Activated CD4-positive, alpha-beta T cell treated with anti-CD3 and anti-CD28 coated beads, Interleukin-2, amount 10 ng/mL, durations not matched to agents 7 days and 5 days (primary cell): Measurements from ENCODE around the gene CPXM1. TPM values are rescaled to one million over a fixed set of nuclear protein-coding genes. Genes with fewer than 3 reads are reported as not detected.
"Not testable (repeated sequence)": the region's sequence is repeated elsewhere in the genome, so short reads cannot be mapped to it uniquely, and the experiment has no call there.

Experiments
- CTCF ChIA-PET: fragments of 350-600 bp; sonication (Branson Sonifier 250); formaldehyde crosslinking; loops from one replicate; lab custom pipeline; 2021; ENCODE audit warnings: antibody characterized with exemption; lab: Charles Lee
- POLR2A ChIA-PET: fragments of 350-600 bp; sonication (Branson Sonifier 250); formaldehyde crosslinking; loops from one replicate; lab custom pipeline; 2021; ENCODE audit warnings: antibody characterized with exemption; lab: Charles Lee
- DNase-seq: peaks from one replicate; pipeline ENCODE4 v3.0.0-alpha.2; 2020
- H3K27ac Mint-ChIP-seq: one replicate; pipeline ENCODE4 v1.8.0; 2021; ENCODE audit warnings: mild to moderate bottlenecking, moderate library complexity, mixed read lengths
- H3K27me3 Mint-ChIP-seq: one replicate; pipeline ENCODE4 v1.8.0; 2021; ENCODE audit warnings: mixed read lengths
- H3K36me3 Mint-ChIP-seq: one replicate; pipeline ENCODE4 v1.8.0; 2021; ENCODE audit warnings: low read depth, mixed read lengths
- H3K4me1 Mint-ChIP-seq: one replicate; pipeline ENCODE4 v1.8.0; 2021; ENCODE audit warnings: mixed read lengths
- H3K4me3 Mint-ChIP-seq: one replicate; pipeline ENCODE4 v1.8.0; 2021; ENCODE audit warnings: mild to moderate bottlenecking, moderate library complexity, mixed read lengths
- H3K9me3 Mint-ChIP-seq: one replicate; pipeline ENCODE4 v1.8.0; 2021; ENCODE audit warnings: mixed read lengths
- total RNA-seq, 2 experiments: library from RNA; stranded (reverse); gene quantifications; one replicate each; pipeline ENCODE4 v1.2.3, GENCODE V29; 2021

Gene CPXM1
- total RNA-seq, 2 experiments from 2014 or later = 0.12 TPM; not detected in 1

DNA sequence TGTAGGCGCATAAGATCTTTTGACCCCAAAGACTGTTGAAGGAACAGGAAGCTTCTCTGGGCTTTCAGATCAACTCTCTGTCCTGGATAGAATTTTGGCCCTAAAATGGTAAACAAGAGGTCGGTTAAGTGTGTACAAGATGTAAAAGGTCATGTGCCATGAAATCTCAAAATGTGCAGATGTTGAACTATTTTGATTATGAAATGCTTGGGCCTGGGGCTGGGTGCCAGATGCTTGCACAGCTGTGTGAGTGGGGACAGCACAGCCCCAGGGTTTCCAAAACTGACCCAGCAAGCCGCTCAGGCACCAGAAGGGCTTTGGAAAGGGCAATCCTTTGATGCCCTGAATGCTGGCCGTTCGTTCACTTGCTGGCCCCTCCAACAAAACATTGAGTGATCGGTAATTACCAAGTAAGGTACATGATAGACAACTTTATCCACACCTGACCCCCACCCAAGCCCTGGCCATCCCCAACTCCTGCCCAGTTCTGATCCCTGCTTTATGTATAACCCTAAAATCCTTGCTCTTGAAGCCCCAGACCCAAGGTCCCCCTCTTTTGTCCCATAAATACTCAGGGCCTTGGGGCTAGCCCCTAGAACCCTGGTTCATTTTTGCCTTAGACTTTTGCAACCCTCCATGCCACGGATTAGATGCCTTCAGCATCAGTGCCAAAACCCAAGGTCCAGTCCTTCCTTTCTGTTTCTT, 17.6 kb upstream of the CPXM1 start:
- no peaks in the 10 kb centered on the region for H3K9me3 Mint-ChIP-seq
- peaks cover 19% of the 10 kb centered on the region for H3K4me1 Mint-ChIP-seq
- H3K27ac Mint-ChIP-seq = no peak overlapping the region
- no peak for DNase-seq
- peaks cover 4% of the 10 kb centered on the region for H3K36me3 Mint-ChIP-seq
- peaks cover 47% of the 10 kb centered on the region for H3K27me3 Mint-ChIP-seq
- H3K4me3 Mint-ChIP-seq = no peak overlapping the region
- CTCF ChIA-PET = interaction anchor here (1.1 kb wide), 1 partner anchor 197 kb away, joined by 3 read pairs; no protein-coding TSS in a partner anchor
- POLR2A ChIA-PET = no interaction called here

DNA sequence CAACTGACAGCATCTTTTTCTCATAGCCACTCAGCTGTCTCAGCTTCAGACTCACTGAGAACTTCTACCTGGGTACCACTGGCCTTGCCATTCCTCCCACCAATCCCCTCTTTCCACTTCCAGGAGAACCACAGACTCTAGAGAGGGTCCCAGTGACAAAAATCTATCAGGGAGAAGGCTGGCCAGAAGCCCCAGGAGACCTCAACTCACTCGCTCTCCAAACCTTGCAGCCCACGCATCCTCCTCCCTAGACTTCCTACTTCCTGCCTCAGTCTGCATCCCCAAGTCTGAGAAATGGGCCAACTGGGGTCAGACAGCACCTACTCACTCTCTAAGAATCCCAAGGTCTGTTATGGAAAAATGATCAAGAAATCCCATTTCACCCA, 16.9 kb upstream of the CPXM1 start:
- Mint-ChIP-seq H3K9me3 (peaks cover 3% of the 10 kb centered on the region), H3K4me1 (peaks cover 19% of the 10 kb centered on the region), H3K36me3 (peaks cover 4% of the 10 kb centered on the region), H3K27me3 (peaks cover 52% of the 10 kb centered on the region), H3K4me3 (no peak overlapping the region), H3K27ac (no peak overlapping the region)
- ChIA-PET CTCF (interaction anchor here (1.1 kb wide), 1 partner anchor 198 kb away, joined by 3 read pairs; no protein-coding TSS in a partner anchor), POLR2A (no interaction called here)
- no peak for DNase-seq

DNA sequence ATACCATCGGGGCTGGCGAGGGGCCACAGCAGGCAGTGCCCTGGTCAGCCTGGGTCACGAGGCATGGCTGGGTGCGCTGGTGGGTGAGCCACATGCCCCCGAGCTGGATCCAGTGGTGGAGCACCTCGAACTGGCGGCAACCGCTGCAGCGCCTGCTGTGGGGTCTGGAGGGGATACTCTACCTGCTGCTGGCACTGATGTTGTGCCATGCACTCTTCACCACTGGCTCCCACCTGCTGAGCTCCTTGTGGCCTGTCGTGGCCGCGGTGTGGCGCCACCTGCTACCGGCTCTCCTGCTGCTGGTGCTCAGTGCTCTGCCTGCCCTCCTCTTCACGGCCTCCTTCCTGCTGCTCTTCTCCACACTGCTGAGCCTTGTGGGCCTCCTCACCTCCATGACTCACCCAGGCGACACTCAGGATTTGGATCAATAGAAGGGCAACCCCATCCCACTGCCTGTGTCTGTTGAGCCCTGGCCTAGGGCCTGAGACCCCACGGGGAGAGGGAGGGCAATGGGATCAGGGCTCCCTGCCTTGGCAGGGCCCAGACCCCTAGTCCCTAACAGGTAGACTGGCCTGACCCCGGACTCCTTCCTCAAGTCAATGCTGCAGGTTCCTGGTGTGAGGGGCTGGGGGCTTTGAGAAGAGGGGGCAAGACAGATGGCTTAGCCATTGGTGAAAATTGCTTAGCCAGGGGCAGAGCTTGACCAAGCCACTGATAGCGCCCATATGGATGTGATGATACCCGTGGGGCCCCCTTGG, 16.3 kb upstream of the CPXM1 start:
- H3K27me3 Mint-ChIP-seq = peaks cover 54% of the 10 kb centered on the region
- no peak for DNase-seq

DNA sequence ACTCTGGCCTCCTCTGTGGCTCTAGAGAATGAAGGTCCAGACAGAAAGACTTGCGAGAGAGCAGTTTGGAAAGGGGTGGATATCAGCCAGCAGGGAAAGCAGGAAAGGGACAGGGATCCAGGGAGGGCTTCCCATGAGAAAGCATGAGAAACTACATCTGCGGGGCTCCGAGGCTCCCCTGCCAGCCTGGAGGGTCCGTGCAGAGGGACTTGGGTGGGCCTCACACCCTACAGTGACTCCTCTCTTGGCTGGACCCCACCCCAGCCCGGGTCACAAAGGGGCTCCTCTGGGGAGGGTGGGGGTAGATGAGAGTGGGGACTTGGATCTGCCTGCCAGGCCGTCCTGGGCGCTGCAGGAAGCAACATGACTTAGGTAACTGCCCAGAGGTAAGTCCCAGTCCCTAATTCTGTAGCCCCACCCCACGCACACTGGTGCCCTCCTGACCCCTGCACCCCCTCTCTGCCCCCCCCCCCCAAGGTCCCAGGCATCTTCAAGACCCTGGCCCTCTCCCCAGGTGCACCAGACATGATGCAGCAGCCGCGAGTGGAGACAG, 15.7 kb upstream of the CPXM1 start, which contains the start of gene TMEM239:
Gene TMEM239, plus strand, starts transcription at position 335 of the 553 bp plus-strand sequence. Its CDS starts 191 bp downstream, at position 526.
- peaks cover 56% of the 10 kb centered on the region for H3K27me3 Mint-ChIP-seq
- CTCF ChIA-PET = no interaction called here
- peaks cover 9% of the 10 kb centered on the region for H3K9me3 Mint-ChIP-seq
- no peak within 1 kb of the TSS for H3K4me3 Mint-ChIP-seq
- H3K4me1 Mint-ChIP-seq = peaks cover 10% of the 10 kb centered on the region
- no peak within 1 kb of the TSS for H3K27ac Mint-ChIP-seq
- H3K36me3 Mint-ChIP-seq = peaks cover 6% of the 10 kb centered on the region
- no peak for DNase-seq
- POLR2A ChIA-PET = no interaction called here

More for the DNA sequence above, 16.3 kb upstream of the CPXM1 start:
- H3K9me3 Mint-ChIP-seq = peaks cover 6% of the 10 kb centered on the region
- peaks cover 14% of the 10 kb centered on the region for H3K4me1 Mint-ChIP-seq
- no peak overlapping the region for H3K4me3 Mint-ChIP-seq
- no peak overlapping the region for H3K27ac Mint-ChIP-seq
- ChIA-PET CTCF (interaction anchor here (0.5 kb wide), 1 partner anchor 690 kb away, joined by 3 read pairs; no protein-coding TSS in a partner anchor), POLR2A (no interaction called here)
- peaks cover 5% of the 10 kb centered on the region for H3K36me3 Mint-ChIP-seq

DNA sequence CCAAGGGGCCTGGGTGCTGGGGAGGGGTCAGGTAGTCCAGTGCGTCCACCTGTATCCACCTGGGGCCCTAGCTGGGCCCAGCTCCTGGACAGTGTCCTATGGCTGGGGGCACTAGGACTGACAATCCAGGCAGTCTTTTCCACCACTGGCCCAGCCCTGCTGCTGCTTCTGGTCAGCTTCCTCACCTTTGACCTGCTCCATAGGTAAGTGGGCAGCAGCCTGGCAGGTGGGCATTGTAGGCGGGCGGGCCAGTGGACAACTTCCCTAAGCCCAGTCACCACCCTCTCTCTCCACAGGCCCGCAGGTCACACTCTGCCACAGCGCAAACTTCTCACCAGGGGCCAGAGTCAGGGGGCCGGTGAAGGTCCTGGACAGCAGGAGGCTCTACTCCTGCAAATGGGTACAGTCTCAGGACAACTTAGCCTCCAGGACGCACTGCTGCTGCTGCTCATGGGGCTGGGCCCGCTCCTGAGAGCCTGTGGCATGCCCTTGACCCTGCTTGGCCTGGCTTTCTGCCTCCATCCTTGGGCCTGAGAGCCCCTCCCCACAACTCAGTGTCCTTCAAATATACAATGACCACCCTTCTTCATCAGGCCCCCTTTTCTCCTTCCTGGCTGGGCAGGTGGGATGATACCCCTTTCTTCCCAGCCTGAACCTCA, 14.9 kb upstream of the CPXM1 start:
- H3K27ac Mint-ChIP-seq = no peak overlapping the region

DNA sequence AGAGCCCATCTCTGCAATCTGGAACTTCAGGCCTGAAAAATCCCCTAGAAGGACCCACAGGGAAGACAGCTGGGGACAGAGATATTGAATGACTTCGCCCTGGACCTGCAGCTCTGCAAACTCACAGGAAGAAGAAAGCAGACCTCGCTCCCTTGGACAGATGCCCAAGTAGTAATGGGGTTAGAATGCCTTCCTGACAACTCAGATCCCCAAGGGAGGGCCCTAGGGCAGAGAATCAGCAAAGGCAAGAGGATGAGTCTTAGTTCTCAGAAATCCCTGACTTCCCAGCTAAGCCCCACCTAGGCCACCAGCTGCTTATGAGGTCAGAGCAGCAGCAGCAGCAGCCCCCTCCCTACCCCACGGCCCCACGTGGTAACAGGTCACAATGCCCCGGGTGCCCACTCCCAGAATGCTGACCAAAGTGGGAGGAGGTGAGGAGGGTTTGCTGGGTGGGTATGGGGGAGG, 14.2 kb upstream of the CPXM1 start, which contains the start of gene C20orf141:
Gene C20orf141, plus strand, starts transcription at position 401 of the 465 bp plus-strand sequence. CDS start 198 bp downstream, outside the sequence.
- Mint-ChIP-seq H3K4me3 (no peak within 1 kb of the TSS), H3K4me1 (no peaks in the 10 kb centered on the region), H3K27me3 (peaks cover 49% of the 10 kb centered on the region), H3K27ac (no peak within 1 kb of the TSS), H3K9me3 (peaks cover 11% of the 10 kb centered on the region), H3K36me3 (peaks cover 2% of the 10 kb centered on the region)
- POLR2A ChIA-PET = no interaction called here
- CTCF ChIA-PET = no interaction called here
- DNase-seq = no peak

More for the DNA sequence above, 14.9 kb upstream of the CPXM1 start:
- Mint-ChIP-seq H3K27me3 (peaks cover 56% of the 10 kb centered on the region), H3K4me1 (peaks cover 6% of the 10 kb centered on the region), H3K4me3 (no peak overlapping the region), H3K9me3 (peaks cover 11% of the 10 kb centered on the region), H3K36me3 (peaks cover 6% of the 10 kb centered on the region)
- ChIA-PET POLR2A (no interaction called here), CTCF (no interaction called here)
- no peak for DNase-seq

DNA sequence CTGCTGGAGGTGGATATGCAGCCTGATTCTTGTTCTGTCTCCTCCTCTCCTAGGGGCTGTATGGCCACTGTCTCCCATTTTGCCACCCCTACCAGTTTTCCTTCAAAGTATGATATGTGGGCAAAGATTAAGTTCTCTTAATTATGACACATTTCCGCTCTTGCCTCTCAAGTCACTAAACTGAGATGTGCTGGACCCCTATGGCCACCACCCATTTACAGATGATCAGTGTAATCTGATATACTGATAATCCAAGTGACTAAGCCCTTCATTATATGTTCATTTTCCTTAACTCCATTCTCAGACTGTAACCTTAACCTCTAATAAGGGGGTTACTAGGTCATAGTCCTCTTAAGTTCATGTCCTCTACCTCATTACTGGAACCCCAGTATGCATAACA, 13.6 kb upstream of the CPXM1 start:
- Mint-ChIP-seq H3K27me3 (peaks cover 46% of the 10 kb centered on the region), H3K9me3 (peaks cover 11% of the 10 kb centered on the region), H3K4me3 (no peak overlapping the region), H3K27ac (no peak overlapping the region), H3K4me1 (no peaks in the 10 kb centered on the region), H3K36me3 (peaks cover 2% of the 10 kb centered on the region)
- DNase-seq = no peak
- ChIA-PET POLR2A (no interaction called here), CTCF (no interaction called here)

DNA sequence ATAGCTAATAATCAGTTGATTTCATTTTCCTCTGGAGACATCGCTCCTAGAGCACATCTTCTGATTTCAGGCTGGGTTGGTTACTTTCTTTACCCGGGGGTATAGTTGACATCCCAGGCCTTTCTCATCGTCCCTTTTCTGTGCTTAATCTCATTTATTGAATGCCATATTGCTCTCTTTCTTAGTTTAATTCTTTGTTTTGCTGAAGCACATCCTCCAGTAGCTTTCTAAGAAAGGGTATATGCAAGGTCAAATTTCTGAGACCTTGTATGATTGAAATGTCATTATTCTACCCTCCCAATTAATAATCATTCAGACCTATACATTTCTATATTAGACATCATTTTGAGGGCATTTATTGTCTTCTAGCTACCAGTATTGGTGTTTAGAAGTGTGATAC, 11.8 kb upstream of the CPXM1 start:
- CTCF ChIA-PET = interaction anchor here (1.5 kb wide), 1 partner anchor 24 kb away, joined by 3 read pairs; no protein-coding TSS in a partner anchor
- Mint-ChIP-seq H3K27me3 (peaks cover 45% of the 10 kb centered on the region), H3K27ac (no peak overlapping the region), H3K36me3 (peaks cover 2% of the 10 kb centered on the region), H3K9me3 (peaks cover 11% of the 10 kb centered on the region), H3K4me3 (no peak overlapping the region), H3K4me1 (no peaks in the 10 kb centered on the region)
- POLR2A ChIA-PET = no interaction called here
- no peak for DNase-seq

DNA sequence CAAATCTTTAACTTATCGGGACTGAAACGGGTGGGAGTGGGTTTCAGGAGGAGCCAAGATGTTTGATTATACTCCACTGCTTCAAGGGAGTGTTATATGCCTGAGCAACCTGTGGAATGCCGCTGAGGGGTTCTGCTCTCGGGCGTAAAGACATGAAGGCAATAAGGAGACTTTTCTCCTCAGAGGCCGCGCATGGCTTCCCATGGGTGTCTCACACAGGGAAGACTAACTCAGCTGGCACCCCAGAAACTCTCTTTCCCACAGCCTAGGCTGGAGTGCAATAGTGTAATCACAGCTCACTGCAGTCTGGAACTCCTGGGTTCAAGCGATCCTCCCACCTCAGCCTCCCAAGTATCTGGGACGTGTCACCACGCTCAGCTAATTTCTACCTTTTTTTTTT, 9.3 kb upstream of the CPXM1 start:
- H3K4me3 Mint-ChIP-seq = no peak overlapping the region
- H3K27me3 Mint-ChIP-seq = peaks cover 58% of the 10 kb centered on the region
- no peaks in the 10 kb centered on the region for H3K4me1 Mint-ChIP-seq
- no peak for DNase-seq
- no peak overlapping the region for H3K27ac Mint-ChIP-seq
- peaks cover 11% of the 10 kb centered on the region for H3K9me3 Mint-ChIP-seq
- ChIA-PET CTCF (interaction anchor here (0.6 kb wide), 2 partner anchors 113 to 1191 kb away, joined by 3 read pairs; no protein-coding TSS in a partner anchor), POLR2A (no interaction called here)
- H3K36me3 Mint-ChIP-seq = peaks cover 2% of the 10 kb centered on the region

DNA sequence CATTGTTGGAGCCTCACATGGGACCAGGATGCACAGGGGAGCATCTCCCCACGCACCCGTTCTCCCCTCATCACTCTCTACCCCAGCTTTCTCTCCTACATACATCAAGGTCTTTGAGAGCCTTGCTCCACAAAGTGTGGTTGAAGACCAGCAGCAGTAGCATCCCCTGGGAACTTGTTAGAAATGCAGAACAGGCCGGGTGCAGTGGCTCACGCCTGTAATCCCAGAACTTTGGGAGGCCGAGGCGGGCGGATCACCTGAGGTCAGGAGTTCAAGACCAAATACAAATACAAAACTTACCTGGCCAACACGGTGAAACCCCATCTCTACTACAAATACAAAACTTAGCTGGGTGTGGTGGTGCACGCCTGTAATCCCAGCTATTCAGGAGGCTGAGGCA, 7.5 kb upstream of the CPXM1 start:
- H3K27me3 Mint-ChIP-seq = peaks cover 60% of the 10 kb centered on the region

DNA sequence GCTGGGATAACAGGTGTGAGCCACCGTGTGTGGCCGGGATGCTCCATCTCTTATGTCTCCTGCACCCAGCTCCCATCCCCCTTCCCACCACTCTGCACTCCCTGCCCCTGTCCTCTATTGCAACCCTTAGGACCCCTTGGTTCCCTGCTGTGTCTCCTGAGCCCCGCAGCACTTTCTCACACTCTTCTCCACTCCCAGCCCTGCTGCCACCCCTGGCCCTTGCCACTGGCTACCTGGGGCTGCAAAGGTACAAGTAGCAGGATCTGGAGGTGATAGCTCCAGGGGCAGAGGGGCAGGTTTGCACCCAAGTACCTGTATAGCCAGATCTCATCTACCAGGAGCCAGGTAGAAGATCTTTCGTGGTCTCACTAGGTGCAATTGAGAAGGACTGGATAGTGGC, 6.6 kb upstream of the CPXM1 start:
- H3K27ac Mint-ChIP-seq = no peak overlapping the region
- peaks cover 61% of the 10 kb centered on the region for H3K27me3 Mint-ChIP-seq
- ChIA-PET CTCF (no interaction called here), POLR2A (interaction anchor here (0.7 kb wide), 1 partner anchor 725 kb away, joined by 3 read pairs; no protein-coding TSS in a partner anchor)
- peaks cover 5% of the 10 kb centered on the region for H3K36me3 Mint-ChIP-seq
- DNase-seq = no peak
- no peaks in the 10 kb centered on the region for H3K4me1 Mint-ChIP-seq
- peaks cover 7% of the 10 kb centered on the region for H3K9me3 Mint-ChIP-seq
- no peak overlapping the region for H3K4me3 Mint-ChIP-seq

More for the DNA sequence above, 7.5 kb upstream of the CPXM1 start:
- H3K4me3 Mint-ChIP-seq, H3K36me3 Mint-ChIP-seq, H3K4me1 Mint-ChIP-seq, H3K27ac Mint-ChIP-seq, DNase-seq, POLR2A ChIA-PET: not testable (repeated sequence)
- H3K9me3 Mint-ChIP-seq = peaks cover 11% of the 10 kb centered on the region
- CTCF ChIA-PET = interaction anchor here (0.6 kb wide), 1 partner anchor 232 kb away, joined by 3 read pairs; no protein-coding TSS in a partner anchor

DNA sequence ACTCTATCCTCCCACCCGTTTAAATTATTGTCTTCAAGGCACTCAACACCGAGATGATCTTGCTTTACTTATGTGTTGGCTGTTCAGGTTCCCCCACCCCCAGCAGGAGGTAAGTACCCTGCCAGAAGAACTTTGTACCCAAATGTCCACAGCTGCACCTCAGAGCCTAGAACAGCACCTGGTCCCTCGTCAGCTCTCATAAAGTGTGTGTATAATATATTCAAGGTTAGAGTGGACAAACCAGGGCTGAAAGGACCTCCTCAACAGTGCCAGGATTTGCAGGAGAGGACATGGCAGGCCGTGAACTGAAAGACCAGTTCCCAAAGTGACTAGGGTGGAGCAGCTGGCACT, 5.9 kb upstream of the CPXM1 start:
- ChIA-PET POLR2A (interaction anchor here (0.7 kb wide), 1 partner anchor 725 kb away, joined by 3 read pairs; no protein-coding TSS in a partner anchor), CTCF (no interaction called here)
- Mint-ChIP-seq H3K9me3 (peaks cover 4% of the 10 kb centered on the region), H3K36me3 (peaks cover 3% of the 10 kb centered on the region), H3K27me3 (peaks cover 59% of the 10 kb centered on the region), H3K4me3 (no peak overlapping the region), H3K4me1 (peaks cover 3% of the 10 kb centered on the region), H3K27ac (no peak overlapping the region)
- DNase-seq = no peak
